NCI-H2196 treated with DMSO at 0.1 percent for 48 hours (cell line): ENCODE measurements around the gene RAB22A.

ENCODE experiments used
- DNase-seq: peaks from one replicate; lab custom pipeline; 2025; ENCODE audit not compliant: unreplicated experiment; lab: John Stamatoyannopoulos, UW

Gene RAB22A, protein sequence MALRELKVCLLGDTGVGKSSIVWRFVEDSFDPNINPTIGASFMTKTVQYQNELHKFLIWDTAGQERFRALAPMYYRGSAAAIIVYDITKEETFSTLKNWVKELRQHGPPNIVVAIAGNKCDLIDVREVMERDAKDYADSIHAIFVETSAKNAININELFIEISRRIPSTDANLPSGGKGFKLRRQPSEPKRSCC

DNA sequence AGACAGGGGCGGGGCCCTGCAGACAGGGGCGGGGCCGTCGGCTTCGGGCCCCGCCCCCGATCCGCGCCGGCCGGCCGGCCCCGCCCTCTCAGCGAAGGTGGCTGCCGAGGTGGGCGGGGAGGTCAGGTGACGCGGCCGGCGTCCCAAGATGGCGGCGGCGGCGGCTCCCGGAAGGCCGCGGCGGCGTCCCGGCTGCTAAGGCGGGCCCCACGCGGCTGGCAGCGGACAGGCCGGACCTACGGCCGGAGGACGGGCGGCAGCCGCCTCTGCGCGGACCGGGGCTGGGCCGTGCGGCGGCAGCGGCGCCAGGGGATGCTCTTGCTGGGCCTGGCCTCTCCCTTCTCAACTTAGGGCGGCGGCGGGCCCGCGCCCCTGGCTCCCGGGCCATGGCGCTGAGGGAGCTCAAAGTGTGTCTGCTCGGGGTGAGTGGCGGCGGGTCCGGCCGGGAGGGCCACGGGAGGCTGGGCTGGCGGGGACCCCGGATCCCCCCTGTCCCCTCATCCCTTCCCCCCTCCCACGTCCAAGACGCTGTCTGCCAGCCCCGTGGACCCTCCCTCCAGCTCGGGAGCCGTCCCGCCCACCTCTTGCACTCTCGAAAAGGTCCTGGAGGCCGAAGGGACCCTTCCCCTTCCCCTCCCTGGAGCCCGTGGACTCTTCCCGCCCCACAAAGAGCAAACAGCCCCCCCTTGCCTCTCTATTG is at the start of gene RAB22A:
TSS of gene RAB22A (plus strand) at position 125 of the 700 bp plus-strand sequence. CDS start at position 387, 262 bp downstream.
- DNase-seq = peak; percentile 50

DNA sequence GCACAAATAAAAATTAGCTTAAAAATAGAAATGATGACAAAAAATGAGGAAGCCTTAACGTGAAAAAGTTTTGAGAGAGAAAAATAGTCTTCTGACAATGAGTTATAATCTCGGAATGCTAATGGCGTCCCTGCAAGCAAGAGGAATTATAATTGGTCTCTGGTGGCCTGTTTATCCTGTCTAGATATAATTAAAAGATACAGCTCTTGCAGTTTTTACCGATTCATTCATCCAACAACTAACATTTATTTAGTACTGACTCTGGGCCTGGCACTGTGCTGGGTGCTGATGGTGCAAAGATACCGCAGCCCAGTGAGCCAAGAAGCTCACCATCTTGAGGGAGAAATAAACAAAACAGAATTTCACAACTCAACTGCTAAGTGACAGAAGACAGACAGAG is 49.5 kb upstream of the RAB22A start:
- DNase-seq = no peak

DNA sequence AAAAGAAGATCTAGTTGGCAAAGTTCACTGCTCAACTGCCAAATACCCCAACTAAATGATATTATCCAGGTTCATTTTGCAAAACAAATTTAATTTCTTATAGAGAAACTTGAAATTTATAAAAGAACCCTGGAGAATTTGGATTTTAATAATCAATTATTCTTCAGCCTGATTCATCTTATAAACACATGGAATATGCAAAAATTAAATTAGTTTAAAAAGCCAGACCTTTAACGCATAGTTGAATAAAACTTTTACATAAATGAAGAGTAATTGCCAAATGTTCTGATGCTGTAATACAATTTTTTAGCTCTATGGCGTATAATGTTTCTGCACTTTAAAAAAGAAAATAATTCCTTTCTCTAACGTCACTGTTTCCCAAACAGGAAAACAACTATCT is 47.9 kb upstream of the RAB22A start:
- no peak for DNase-seq

DNA sequence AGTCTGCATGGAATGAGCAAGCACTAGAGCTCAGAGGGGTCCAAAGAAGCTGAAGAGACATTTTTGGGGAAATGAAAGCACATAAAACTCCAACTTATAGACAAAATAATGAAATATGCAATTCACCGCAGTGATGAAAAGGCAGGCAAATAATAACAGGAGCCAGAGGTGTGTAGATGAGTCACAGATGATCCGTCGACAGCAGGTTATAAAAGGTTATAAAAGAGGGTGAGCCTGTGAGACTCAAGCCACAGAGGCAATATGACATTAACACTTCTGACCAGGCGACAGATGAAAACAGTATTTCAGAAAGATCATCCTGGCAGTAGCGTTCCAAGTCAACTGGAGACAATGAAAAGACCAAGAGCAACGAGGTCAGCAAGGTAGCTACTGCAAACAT is 45.2 kb upstream of the RAB22A start:
- DNase-seq = no peak

DNA sequence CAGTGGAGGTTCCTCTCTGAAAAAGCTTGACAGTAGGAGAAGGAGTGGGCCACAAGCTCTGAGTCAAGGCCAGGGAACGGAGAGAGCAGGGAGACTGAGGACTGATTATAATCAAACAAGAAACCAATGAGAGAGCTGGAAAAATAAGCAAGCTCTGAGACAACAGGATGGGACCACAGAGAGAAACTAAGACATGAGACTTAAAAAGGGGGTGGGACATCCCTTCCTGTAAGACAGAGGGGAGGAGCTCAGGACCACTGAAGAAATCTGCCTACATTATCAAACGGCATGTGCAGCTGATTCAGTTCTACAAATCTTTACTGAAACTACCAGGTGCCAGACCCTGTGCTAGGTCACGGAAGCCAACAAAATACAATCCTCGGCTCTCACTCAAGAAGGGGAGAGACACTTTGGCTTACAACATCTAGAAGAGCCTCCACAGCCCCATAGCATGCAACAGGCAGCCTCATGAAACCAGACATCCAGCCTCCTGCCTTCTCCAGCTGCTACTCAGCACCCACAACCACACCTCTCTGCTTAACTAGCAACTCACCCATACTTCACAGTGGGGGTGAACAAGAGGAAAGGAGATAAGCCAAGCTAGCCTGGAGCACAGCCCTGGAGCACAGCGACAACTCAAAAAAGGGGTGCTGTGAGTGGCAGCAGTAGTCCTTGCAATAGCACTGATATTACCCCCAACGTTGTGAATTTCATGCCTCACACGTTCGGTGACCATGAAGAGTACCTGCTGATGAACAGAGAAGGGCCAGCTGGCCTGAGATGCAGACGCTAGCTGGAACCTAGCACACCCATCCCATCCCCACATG is 41.9 kb upstream of the RAB22A start:
- no peak for DNase-seq

- no peak for DNase-seq
Observed at GRCh38 chr20:58268421-58268821, 41.1 kb upstream of the RAB22A start.

DNA sequence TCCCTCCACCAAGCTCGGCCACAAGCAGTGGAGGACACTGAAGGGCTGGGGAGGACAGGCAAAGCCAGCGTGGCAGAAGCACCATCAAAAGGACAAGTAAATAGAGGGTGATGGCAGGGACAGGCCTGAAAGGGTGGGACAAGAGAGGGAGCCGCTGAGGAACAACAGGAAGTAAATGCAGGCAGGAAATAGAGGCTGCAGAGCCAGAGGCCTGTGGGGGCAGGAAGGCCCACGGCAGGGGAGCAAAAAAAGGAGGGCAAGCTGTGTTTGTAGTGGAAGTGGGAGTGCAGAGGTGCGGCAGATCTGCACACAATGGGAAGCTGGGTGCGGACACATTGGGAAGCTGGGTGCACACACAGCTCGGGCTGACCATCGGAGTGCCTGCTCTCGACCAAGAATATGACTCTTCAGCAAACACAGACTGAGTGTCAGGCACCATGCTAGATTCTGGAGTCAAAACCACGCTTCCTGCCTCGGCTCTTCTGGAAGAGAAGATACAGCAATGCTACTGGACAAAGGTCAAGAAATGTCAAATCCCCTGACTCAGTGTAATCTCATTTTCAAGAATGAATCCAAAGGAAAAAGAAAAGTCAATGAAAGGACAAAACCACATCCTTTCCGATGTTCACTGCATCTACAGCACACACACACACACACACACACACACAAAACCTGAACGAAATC is 40.4 kb upstream of the RAB22A start:
- no peak for DNase-seq

DNA sequence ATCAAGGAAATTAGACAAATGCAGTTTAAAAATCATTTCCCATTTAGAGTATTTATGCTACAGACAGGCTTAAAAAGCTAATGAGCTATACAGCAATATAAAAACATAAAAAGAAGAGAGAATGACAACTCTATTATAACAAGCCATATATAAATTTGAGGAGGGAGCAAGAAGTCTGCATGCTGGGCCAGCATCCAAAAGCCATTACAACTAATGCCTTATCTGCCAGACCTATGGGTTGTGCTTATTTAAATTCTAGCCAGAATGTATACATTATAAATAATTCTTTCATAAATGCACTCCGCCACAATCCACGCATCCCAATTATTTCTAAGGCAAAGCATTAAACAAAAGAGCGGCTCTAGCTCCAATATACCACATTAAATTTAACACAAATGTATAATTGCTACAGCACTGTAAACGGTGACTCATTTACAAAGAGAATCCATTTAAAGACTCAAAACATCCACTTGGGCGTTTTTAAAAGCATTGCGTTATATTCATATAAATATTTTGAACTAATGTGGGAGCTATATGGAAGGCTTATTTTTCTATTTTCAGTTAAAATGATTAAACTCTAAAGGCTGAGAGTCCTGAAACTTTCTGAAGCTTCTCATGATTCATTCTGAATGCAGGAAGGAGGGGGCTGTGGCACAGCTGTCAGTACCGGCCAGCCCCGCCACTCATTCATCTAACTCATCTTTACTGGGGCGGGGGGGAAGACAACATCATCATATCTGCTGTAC is 37.7 kb upstream of the RAB22A start:
- no peak for DNase-seq

DNA sequence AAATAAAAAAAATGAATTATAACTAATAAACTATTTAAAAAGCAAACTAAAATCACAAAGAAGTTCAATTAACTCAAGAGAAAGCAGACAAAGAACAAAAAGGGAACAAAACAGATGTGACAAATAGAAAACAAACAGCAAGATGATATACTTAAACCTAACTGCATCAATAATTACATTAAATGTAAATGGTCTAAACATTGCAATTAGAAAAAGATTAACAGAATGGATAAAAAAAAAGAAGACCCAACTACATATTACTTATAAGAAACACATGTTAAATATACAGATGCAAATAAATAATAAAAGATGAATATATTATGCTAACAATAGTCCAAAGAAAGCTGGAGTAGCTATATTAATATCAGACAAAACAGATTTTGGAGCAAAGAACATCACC is 35.1 kb upstream of the RAB22A start:
- no peak for DNase-seq

GRCh38 chr20:58277107-58277506 is 32.4 kb upstream of the RAB22A start:
- DNase-seq = no peak

- no peak for DNase-seq
Observed at GRCh38 chr20:58277578-58278472, 31.7 kb upstream of the RAB22A start.

- no peak for DNase-seq
Observed at GRCh38 chr20:58286729-58287128, 22.8 kb upstream of the RAB22A start.

DNA sequence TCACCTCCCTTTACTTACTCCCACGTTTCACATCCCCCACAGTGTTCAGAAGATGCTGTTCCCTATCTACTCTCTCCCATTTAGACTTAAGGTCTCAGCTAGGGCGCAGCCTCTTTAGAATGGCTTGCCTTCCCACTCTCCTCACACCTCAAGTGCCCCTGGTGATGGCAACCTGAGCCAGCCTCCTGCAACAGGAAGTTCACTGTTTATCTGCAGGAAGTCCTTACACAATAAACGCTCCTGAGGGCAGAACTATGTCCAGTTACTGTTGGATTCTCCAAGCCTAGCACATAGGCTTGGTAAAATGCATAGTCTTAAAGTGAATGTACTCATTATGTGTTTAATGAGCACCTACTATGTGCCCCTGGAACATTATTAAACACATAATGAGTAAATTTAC is 21.9 kb upstream of the RAB22A start:
- no peak for DNase-seq

- DNase-seq = no peak
Observed at GRCh38 chr20:58289143-58289542, 20.4 kb upstream of the RAB22A start.

- no peak for DNase-seq
Observed at GRCh38 chr20:58293453-58293852, 16.1 kb upstream of the RAB22A start.

GRCh38 chr20:58294497-58295455 is 14.7 kb upstream of the RAB22A start:
- DNase-seq = no peak

DNA sequence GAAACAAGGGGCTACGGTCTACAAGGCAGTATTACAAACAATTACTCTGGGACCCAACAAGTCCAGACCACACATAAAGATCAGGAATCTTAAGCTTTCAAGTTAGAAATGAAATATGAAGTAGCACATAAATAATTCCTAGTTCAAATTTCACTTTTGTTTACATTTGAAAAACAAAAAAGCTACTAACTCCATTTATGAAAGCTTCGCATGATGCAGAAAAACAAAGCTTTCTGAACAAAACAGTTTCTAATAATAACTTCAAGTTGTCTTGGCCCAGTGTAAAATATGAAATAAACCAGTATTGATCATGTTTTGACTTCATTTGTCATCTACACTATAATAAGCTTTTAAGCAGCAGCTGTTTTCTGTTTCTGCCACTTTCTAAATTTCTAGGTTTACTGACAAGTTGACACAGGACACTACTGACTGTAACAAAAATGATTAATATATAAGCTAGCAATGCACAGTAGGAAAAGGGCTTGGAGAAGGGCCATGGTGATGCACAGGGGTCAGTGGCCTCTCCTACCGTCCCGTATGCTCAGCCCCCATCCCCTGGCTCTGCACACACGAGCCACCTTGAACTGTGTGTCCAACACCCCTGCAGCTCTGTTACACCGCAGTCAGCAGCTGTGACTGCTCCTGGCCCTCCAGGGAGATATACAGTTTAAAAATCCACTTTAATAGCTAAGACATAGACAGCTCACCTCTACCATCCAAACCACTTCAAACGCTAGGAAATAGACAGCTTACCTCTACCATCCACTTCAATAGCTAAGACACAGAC is 13.3 kb upstream of the RAB22A start:
- DNase-seq = no peak

GRCh38 chr20:58297394-58297793 is 12.1 kb upstream of the RAB22A start:
- no peak for DNase-seq
